Neural cell (in vitro differentiated cells): Measurements from ENCODE around the gene NUP210. TPM values are rescaled to one million over a fixed set of nuclear protein-coding genes. Genes with fewer than 3 reads are reported as not detected.

ENCODE experiments used
- H2AFZ ChIP-seq: fragments of 200-600, 300-800 bp; sonication (generic), shearing (Covaris generic); 2 replicates; pipeline ENCODE4 v1.6.0; 2014; ENCODE audit warnings: low read depth, mild to moderate bottlenecking, antibody characterized with exemption, low read length, moderate library complexity
- H3F3A ChIP-seq: fragments of 200-600 bp; shearing (Covaris generic); 2 replicates; pipeline ENCODE4 v1.6.1; 2016; ENCODE audit warnings: mild to moderate bottlenecking, moderate library complexity, mixed read lengths, antibody characterized with exemption, low read length; ENCODE audit not compliant: insufficient read depth, poor library complexity, severe bottlenecking
- H3K27ac ChIP-seq: fragments of 200-600, 300-800 bp; sonication (generic), shearing (Covaris generic); 2 replicates; pipeline ENCODE4 v1.5.1; 2014; ENCODE audit warnings: mild to moderate bottlenecking, low read length, moderate library complexity
- H3K27me3 ChIP-seq: fragments of 300-800, 200-600 bp; sonication (generic), shearing (Covaris generic); 2 replicates; pipeline ENCODE4 v1.6.0; 2014; ENCODE audit warnings: mild to moderate bottlenecking, low read depth, low read length, moderate library complexity; ENCODE audit not compliant: insufficient read depth
- H3K36me3 ChIP-seq: fragments of 300-800, 200-600 bp; sonication (generic), shearing (Covaris generic); 2 replicates; pipeline ENCODE4 v1.5.1; 2014; ENCODE audit warnings: mild to moderate bottlenecking, antibody characterized with exemption, low read length, moderate library complexity; ENCODE audit not compliant: insufficient read depth
- H3K4me2 ChIP-seq: fragments of 300-800, 200-600 bp; sonication (generic), shearing (Covaris generic); 2 replicates; pipeline ENCODE4 v1.6.0; 2014; ENCODE audit warnings: mild to moderate bottlenecking, low read length
- H3K4me3 ChIP-seq: fragments of 300-800, 200-600 bp; sonication (generic), shearing (Covaris generic); 2 replicates; pipeline ENCODE4 v1.5.1; 2014; ENCODE audit warnings: mild to moderate bottlenecking, low read length, moderate library complexity
- H3K79me2 ChIP-seq: fragments of 200-600 bp; shearing (Covaris generic); replicated peaks from 2 replicates; pipeline ENCODE4 v1.6.0; 2014; ENCODE audit warnings: mild to moderate bottlenecking, low read length, moderate library complexity; ENCODE audit not compliant: insufficient read depth
- H3K9ac ChIP-seq: fragments of 300-800, 200-600 bp; sonication (generic), shearing (Covaris generic); 2 replicates; pipeline ENCODE4 v1.6.1; 2016; ENCODE audit warnings: mild to moderate bottlenecking, low read length, mixed read lengths
- H3K9me2 ChIP-seq: fragments of 200-600 bp; shearing (Covaris generic); 2 replicates; pipeline ENCODE4 v1.6.1; 2016; ENCODE audit warnings: mild to moderate bottlenecking, low read length, mixed read lengths; ENCODE audit not compliant: insufficient read depth
- H3K9me3 ChIP-seq: fragments of 200-600, 300-800 bp; sonication (generic), shearing (Covaris generic); 2 replicates; pipeline ENCODE4 v1.6.1; 2016; ENCODE audit warnings: mild to moderate bottlenecking, mixed run types, low read length, moderate library complexity, mixed read lengths
- H4K20me1 ChIP-seq: fragments of 200-600 bp; shearing (Covaris generic); 2 replicates; pipeline ENCODE4 v1.6.1; 2016; ENCODE audit warnings: mild to moderate bottlenecking, mixed run types; ENCODE audit not compliant: insufficient read depth
- EP300 ChIP-seq: fragments of 450-650 bp; conservative IDR thresholded peaks from 2 replicates; pipeline ENCODE4 v1.6.1; 2014; ENCODE audit warnings: antibody characterized with exemption, mild to moderate bottlenecking, moderate library complexity; ENCODE audit not compliant: poor library complexity, severe bottlenecking
- EZH2 ChIP-seq: fragments of 200-600, 300-800 bp; shearing (Covaris generic), sonication (generic); IDR thresholded peaks from 2 replicates; pipeline ENCODE4 v1.6.1; 2014; ENCODE audit warnings: antibody characterized with exemption, low read length, borderline replicate concordance, mild to moderate bottlenecking; ENCODE audit not compliant: insufficient read depth, poor library complexity, severe bottlenecking
- MXI1 ChIP-seq: fragments of 450-650 bp; conservative IDR thresholded peaks from 2 replicates; pipeline ENCODE4 v1.6.1; 2014; ENCODE audit warnings: antibody characterized with exemption, mild to moderate bottlenecking; ENCODE audit not compliant: poor library complexity, severe bottlenecking
- POLR2AphosphoS5 ChIP-seq: IDR thresholded peaks from 2 replicates; pipeline ENCODE4 v1.6.1; 2012
- RAD21 ChIP-seq: fragments of 450-650 bp; conservative IDR thresholded peaks from 2 replicates; pipeline ENCODE4 v1.6.1; 2014; ENCODE audit warnings: antibody characterized with exemption, mild to moderate bottlenecking, moderate library complexity
- REST ChIP-seq: IDR thresholded peaks from 2 replicates; pipeline ENCODE4 v1.6.1; 2012; ENCODE audit warnings: borderline replicate concordance
- SMC3 ChIP-seq: fragments of 450-650 bp; conservative IDR thresholded peaks from 2 replicates; pipeline ENCODE4 v1.6.1; 2014; ENCODE audit warnings: antibody characterized with exemption, mild to moderate bottlenecking, moderate library complexity; ENCODE audit not compliant: poor library complexity
- TAF1 ChIP-seq: IDR thresholded peaks from 2 replicates; pipeline ENCODE4 v1.6.1; 2012; ENCODE audit warnings: low read depth
- polyA plus RNA-seq: library from polyadenylated mRNA; depleted of rRNA; stranded (reverse); fragments of >200 nt; gene quantifications from 2 replicates; pipeline ENCODE4 v1.2.3, GENCODE V29; 2014
- TF ChIP-seq, protein P1 (sequence below): fragments of 450-650 bp; IDR thresholded peaks from 2 replicates; pipeline ENCODE4 v1.5.1; 2014; ENCODE audit warnings: antibody characterized with exemption, mild to moderate bottlenecking, moderate library complexity; ENCODE audit not compliant: poor library complexity, severe bottlenecking

NUP210 gene
- polyA plus RNA-seq, 1 donor from 2014 or later: 8.2 TPM

- no peak overlapping the region for H2AFZ ChIP-seq
- no peak overlapping the region for H3K4me3 ChIP-seq
- no peak for TF ChIP-seq MXI1
- TF ChIP-seq REST: no peak
- TF ChIP-seq SMC3: no peak
- TF ChIP-seq RAD21: no peak
- TF ChIP-seq, protein P1, sequence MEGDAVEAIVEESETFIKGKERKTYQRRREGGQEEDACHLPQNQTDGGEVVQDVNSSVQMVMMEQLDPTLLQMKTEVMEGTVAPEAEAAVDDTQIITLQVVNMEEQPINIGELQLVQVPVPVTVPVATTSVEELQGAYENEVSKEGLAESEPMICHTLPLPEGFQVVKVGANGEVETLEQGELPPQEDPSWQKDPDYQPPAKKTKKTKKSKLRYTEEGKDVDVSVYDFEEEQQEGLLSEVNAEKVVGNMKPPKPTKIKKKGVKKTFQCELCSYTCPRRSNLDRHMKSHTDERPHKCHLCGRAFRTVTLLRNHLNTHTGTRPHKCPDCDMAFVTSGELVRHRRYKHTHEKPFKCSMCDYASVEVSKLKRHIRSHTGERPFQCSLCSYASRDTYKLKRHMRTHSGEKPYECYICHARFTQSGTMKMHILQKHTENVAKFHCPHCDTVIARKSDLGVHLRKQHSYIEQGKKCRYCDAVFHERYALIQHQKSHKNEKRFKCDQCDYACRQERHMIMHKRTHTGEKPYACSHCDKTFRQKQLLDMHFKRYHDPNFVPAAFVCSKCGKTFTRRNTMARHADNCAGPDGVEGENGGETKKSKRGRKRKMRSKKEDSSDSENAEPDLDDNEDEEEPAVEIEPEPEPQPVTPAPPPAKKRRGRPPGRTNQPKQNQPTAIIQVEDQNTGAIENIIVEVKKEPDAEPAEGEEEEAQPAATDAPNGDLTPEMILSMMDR: no peak
- TF ChIP-seq EP300: no peak
- no peak for TF ChIP-seq EZH2
- TF ChIP-seq TAF1: no peak
- TF ChIP-seq POLR2AphosphoS5: no peak
- no peaks in the 10 kb centered on the region for H3K9me2 ChIP-seq
- no peak overlapping the region for H3K4me2 ChIP-seq
- H3F3A ChIP-seq: no peaks in the 10 kb centered on the region
- H3K79me2 ChIP-seq: no peaks in the 10 kb centered on the region
- no peaks in the 10 kb centered on the region for H3K27me3 ChIP-seq
- no peaks in the 10 kb centered on the region for H4K20me1 ChIP-seq
- H3K9ac ChIP-seq: no peak overlapping the region
- H3K9me3 ChIP-seq: no peaks in the 10 kb centered on the region
- H3K36me3 ChIP-seq: peaks cover 4% of the 10 kb centered on the region
- H3K27ac ChIP-seq: no peak overlapping the region
Measured at GRCh38 chr3:13341229-13341905, 78.8 kb downstream of the NUP210 start.

GRCh38 chr3:13339833-13340232 lies 80.3 kb downstream of the NUP210 start:
- Histone ChIP-seq H3K4me3 (no peak overlapping the region), H4K20me1 (no peaks in the 10 kb centered on the region), H3K9me2 (no peaks in the 10 kb centered on the region), H2AFZ (no peak overlapping the region), H3K27ac (no peak overlapping the region), H3K36me3 (no peaks in the 10 kb centered on the region), H3K9me3 (no peaks in the 10 kb centered on the region), H3K27me3 (no peaks in the 10 kb centered on the region), H3F3A (no peaks in the 10 kb centered on the region), H3K4me2 (no peak overlapping the region), H3K9ac (no peak overlapping the region), H3K79me2 (no peaks in the 10 kb centered on the region)
- no peak for TF ChIP-seq EZH2
- TF ChIP-seq, protein P1: no peak
- TF ChIP-seq POLR2AphosphoS5: no peak
- TF ChIP-seq EP300: no peak
- no peak for TF ChIP-seq MXI1
- TF ChIP-seq REST: no peak
- TF ChIP-seq SMC3: no peak
- TF ChIP-seq RAD21: no peak
- no peak for TF ChIP-seq TAF1
